MM.1S (cell line): Measurements from ENCODE around the gene XRCC3.

ENCODE experiments used
- EZH2 ChIP-seq: fragments of 300-600 bp; sonication (generic); optimal IDR thresholded peaks from 2 replicates; pipeline ENCODE3; 2017; ENCODE audit warnings: low read depth, mild to moderate bottlenecking, antibody characterized with exemption, low read length, mixed read lengths
- EZH2phosphoT487 ChIP-seq: fragments of 300-600 bp; sonication (generic); IDR thresholded peaks from 2 replicates; pipeline ENCODE4 v1.6.1; 2018; ENCODE audit warnings: antibody characterized with exemption, low read length
- TF ChIP-seq, protein P1 (sequence below): fragments of 300-600 bp; sonication (generic); IDR thresholded peaks from 2 replicates; pipeline ENCODE4 v1.5.1; 2016; ENCODE audit warnings: antibody characterized with exemption, low read length, mixed read lengths

DNA sequence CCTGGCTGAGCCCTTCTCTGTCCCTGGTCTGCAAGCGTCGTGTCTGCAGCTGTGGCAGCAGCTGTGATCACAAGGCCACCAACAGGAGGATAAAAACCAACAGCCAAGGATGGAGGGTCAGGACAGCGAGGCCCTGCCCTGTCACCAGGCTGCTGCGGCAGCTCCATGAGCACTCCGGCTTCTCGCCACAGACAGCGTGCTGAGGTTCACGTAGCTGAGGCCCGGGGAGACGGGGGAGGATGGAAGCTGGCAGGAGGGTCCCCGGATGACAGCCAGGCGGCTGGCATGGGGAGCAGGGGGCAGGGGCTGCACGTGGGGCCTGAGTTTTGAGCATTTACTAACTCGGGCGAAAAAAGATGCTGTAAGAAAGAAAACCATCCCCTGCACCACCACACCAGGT, 5.4 kb downstream of the XRCC3 start:
- TF ChIP-seq, protein P1, sequence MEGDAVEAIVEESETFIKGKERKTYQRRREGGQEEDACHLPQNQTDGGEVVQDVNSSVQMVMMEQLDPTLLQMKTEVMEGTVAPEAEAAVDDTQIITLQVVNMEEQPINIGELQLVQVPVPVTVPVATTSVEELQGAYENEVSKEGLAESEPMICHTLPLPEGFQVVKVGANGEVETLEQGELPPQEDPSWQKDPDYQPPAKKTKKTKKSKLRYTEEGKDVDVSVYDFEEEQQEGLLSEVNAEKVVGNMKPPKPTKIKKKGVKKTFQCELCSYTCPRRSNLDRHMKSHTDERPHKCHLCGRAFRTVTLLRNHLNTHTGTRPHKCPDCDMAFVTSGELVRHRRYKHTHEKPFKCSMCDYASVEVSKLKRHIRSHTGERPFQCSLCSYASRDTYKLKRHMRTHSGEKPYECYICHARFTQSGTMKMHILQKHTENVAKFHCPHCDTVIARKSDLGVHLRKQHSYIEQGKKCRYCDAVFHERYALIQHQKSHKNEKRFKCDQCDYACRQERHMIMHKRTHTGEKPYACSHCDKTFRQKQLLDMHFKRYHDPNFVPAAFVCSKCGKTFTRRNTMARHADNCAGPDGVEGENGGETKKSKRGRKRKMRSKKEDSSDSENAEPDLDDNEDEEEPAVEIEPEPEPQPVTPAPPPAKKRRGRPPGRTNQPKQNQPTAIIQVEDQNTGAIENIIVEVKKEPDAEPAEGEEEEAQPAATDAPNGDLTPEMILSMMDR: no peak
- TF ChIP-seq EZH2: no peak
- TF ChIP-seq EZH2phosphoT487: no peak
